ENCODE data around the gene SCP2.

DNA sequence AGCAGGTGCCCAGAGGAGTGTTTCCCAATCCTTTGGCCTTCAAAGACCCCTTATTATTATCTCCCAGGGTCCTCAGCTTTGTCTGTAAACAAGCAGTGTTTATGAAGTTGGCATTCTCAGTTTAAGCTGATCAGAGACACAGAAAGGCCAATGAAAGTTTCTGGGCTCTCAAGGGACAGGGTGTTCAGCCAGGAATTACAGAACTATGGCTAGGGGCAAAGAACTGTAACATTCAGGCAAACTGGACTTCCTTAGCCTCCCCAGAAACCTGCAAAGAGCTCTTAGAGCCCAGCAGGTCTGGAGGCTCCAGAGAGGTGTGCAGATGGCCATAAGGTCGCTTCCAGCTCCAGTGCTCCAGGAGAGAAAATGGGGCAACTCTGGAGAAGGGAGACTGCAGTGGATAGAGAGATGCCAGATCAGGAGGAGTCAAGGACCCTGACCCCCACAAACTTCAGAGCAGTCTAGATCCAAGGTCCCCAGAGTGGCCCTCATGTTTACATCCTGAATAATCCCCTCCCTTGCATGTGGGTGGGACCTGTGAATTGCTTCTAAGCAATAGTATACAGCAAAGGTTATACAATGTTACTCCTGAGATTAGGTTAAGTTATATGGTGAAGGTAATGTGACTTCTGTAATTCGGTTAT, 11.7 kb upstream of the SCP2 start:
- no peak for TF ChIP-seq RAD21 (IDR thresholded peaks at IDR 0.05; ENCODE audit: low read length)
- TF ChIP-seq POLR2A (IDR thresholded peaks at IDR 0.05; ENCODE audit: low read depth, low read length), result no peak
- TF ChIP-seq, protein P1, sequence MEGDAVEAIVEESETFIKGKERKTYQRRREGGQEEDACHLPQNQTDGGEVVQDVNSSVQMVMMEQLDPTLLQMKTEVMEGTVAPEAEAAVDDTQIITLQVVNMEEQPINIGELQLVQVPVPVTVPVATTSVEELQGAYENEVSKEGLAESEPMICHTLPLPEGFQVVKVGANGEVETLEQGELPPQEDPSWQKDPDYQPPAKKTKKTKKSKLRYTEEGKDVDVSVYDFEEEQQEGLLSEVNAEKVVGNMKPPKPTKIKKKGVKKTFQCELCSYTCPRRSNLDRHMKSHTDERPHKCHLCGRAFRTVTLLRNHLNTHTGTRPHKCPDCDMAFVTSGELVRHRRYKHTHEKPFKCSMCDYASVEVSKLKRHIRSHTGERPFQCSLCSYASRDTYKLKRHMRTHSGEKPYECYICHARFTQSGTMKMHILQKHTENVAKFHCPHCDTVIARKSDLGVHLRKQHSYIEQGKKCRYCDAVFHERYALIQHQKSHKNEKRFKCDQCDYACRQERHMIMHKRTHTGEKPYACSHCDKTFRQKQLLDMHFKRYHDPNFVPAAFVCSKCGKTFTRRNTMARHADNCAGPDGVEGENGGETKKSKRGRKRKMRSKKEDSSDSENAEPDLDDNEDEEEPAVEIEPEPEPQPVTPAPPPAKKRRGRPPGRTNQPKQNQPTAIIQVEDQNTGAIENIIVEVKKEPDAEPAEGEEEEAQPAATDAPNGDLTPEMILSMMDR (conservative IDR thresholded peaks at IDR 0.05; ENCODE audit: low read depth, low read length), result no peak
- no peak for TF ChIP-seq MXI1 (IDR thresholded peaks at IDR 0.05; ENCODE audit: borderline replicate concordance, low read depth, low read length)
- no peak for TF ChIP-seq MAZ (IDR thresholded peaks at IDR 0.05; ENCODE audit: borderline replicate concordance, low read depth, low read length)
- no peak for TF ChIP-seq RFX5 (IDR thresholded peaks at IDR 0.05; ENCODE audit: low read depth, low read length)
- no peak for TF ChIP-seq BHLHE40 (IDR thresholded peaks at IDR 0.05; ENCODE audit: low read depth, low read length)
- no peak for TF ChIP-seq CHD1 (IDR thresholded peaks at IDR 0.05; ENCODE audit: low read depth, low read length)
- no peak for TF ChIP-seq FOS (IDR thresholded peaks at IDR 0.05; ENCODE audit: low read depth, low read length)
- TF ChIP-seq MAFK (IDR thresholded peaks at IDR 0.05; ENCODE audit: low read depth, low read length), result no peak
